GM18868 (cell line): ENCODE data around the gene ZNF792.
"Not testable (repeated sequence)": the region's sequence is repeated elsewhere in the genome, so short reads cannot be mapped to it uniquely, and the experiment has no call there.

ENCODE experiments used
- ATAC-seq: cut with Tn5 transposase; IDR thresholded peaks from one replicate; pipeline ENCODE4 v1.9.1; 2021; ENCODE audit warnings: mild to moderate bottlenecking, moderate library complexity; ENCODE audit not compliant: unreplicated experiment

The ZNF792 gene

GRCh38 chr19:34972163-34972705 lies 8.2 kb upstream of the ZNF792 start:
- ATAC-seq = no peak

- ATAC-seq = not testable (repeated sequence)
Observed at GRCh38 chr19:34970185-34970780, 6.3 kb upstream of the ZNF792 start.

- no peak for ATAC-seq
Observed at GRCh38 chr19:34969721-34970120, 5.7 kb upstream of the ZNF792 start.

GRCh38 chr19:34967551-34967950 lies 3.5 kb upstream of the ZNF792 start:
- no peak for ATAC-seq

GRCh38 chr19:34965505-34965904 lies 1.5 kb upstream of the ZNF792 start:
- not testable (repeated sequence) for ATAC-seq

GRCh38 chr19:34964598-34964997 lies 569 bp upstream of the ZNF792 start:
- no peak for ATAC-seq

GRCh38 chr19:34962687-34963572 lies 1.1 kb downstream of the ZNF792 start:
- no peak for ATAC-seq

GRCh38 chr19:34961775-34962686 lies 2.0 kb downstream of the ZNF792 start:
- ATAC-seq = no peak

- no peak for ATAC-seq
Observed at GRCh38 chr19:34960940-34961679, 2.9 kb downstream of the ZNF792 start.

GRCh38 chr19:34960103-34960805 lies 3.8 kb downstream of the ZNF792 start:
- ATAC-seq = no peak

- ATAC-seq = no peak
Observed at GRCh38 chr19:34959021-34959420, 5.0 kb downstream of the ZNF792 start.

- ATAC-seq = no peak
Observed at GRCh38 chr19:34957830-34958751, 5.9 kb downstream of the ZNF792 start.

- ATAC-seq = no peak
Observed at GRCh38 chr19:34953092-34953491, 10.9 kb downstream of the ZNF792 start.

GRCh38 chr19:34943861-34944573 lies 20.0 kb downstream of the ZNF792 start:
- no peak for ATAC-seq

GRCh38 chr19:34938886-34939285 lies 25.1 kb downstream of the ZNF792 start:
- ATAC-seq = no peak

- no peak for ATAC-seq
Observed at GRCh38 chr19:34936184-34936583, 27.8 kb downstream of the ZNF792 start.

- no peak for ATAC-seq
Observed at GRCh38 chr19:34932494-34932893, 31.5 kb downstream of the ZNF792 start.
